Measurements from ENCODE around the gene DPH1.

- TF ChIP-seq, protein P1, sequence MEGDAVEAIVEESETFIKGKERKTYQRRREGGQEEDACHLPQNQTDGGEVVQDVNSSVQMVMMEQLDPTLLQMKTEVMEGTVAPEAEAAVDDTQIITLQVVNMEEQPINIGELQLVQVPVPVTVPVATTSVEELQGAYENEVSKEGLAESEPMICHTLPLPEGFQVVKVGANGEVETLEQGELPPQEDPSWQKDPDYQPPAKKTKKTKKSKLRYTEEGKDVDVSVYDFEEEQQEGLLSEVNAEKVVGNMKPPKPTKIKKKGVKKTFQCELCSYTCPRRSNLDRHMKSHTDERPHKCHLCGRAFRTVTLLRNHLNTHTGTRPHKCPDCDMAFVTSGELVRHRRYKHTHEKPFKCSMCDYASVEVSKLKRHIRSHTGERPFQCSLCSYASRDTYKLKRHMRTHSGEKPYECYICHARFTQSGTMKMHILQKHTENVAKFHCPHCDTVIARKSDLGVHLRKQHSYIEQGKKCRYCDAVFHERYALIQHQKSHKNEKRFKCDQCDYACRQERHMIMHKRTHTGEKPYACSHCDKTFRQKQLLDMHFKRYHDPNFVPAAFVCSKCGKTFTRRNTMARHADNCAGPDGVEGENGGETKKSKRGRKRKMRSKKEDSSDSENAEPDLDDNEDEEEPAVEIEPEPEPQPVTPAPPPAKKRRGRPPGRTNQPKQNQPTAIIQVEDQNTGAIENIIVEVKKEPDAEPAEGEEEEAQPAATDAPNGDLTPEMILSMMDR (conservative IDR thresholded peaks at IDR 0.05; ENCODE audit: low read length): no peak
- TF ChIP-seq EZH2phosphoT487 (IDR thresholded peaks at IDR 0.05; ENCODE audit: borderline replicate concordance): no peak
These were observed 35.2 kb upstream of the DPH1 start for GRCh38 chr17:1994707-1995106.
